Activated CD4-positive, CD25-positive, alpha-beta regulatory T cell treated with anti-CD3 and anti-CD28 coated beads, Interleukin-2, amount 50 U/mL, for 16 hours (primary cell): ENCODE data around the gene CHD6.

Experiments
- DNase-seq: peaks from one replicate; pipeline ENCODE4 v3.0.0-alpha.2; 2020; ENCODE audit warnings: low read depth, low spot score

The CHD6 gene

GRCh38 chr20:41506192-41506915 is 111.8 kb downstream of the CHD6 start:
- no peak for DNase-seq

GRCh38 chr20:41505184-41505583 is 113.0 kb downstream of the CHD6 start:
- DNase-seq, result no peak

- DNase-seq, result no peak
These were observed 116.8 kb downstream of the CHD6 start for GRCh38 chr20:41501376-41501775.

- no peak for DNase-seq
These were observed 118.0 kb downstream of the CHD6 start for GRCh38 chr20:41499961-41500725.

- DNase-seq, result no peak
These were observed 119.1 kb downstream of the CHD6 start for GRCh38 chr20:41499064-41499463.

GRCh38 chr20:41497186-41497895 is 120.8 kb downstream of the CHD6 start:
- DNase-seq, result no peak

- DNase-seq, result no peak
These were observed 123.7 kb downstream of the CHD6 start for GRCh38 chr20:41494451-41494850.

GRCh38 chr20:41483553-41483930 is 134.6 kb downstream of the CHD6 start:
- DNase-seq, result no peak

GRCh38 chr20:41482647-41483552 is 135.3 kb downstream of the CHD6 start:
- no peak for DNase-seq

DNA sequence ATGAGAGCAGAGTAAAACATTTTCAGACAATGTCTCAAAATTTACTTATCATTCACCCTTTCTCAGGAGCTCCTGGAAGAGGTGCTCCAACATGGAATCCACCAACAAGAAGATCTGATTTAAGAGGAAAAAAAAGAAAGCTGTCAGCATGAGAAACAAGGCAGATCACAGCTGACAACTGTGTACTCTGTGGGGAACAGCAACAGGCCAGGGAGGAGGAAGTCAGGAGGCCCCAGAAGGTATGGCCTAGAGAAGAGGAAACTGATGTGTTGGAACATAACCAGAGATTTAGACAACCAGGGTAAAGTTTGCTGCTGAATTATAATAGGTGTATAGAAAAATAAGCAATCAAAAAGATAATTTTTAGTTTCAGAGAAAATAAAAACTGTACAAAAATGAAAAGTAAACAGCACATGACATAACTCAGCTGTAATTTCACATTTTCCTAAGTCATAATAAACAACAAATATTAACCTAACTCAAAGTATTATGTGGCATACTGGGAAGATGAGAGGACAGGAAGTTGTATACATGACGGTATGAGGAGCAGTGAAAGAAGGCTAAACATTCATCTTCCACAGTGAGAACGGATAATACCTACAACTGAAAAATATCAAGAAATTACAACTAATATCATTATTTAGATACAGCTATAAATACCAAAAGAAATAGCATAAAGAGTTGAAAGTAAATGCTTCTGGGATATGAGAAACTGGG is 138.0 kb downstream of the CHD6 start:
- no peak for DNase-seq

GRCh38 chr20:41479113-41479512 is 139.1 kb downstream of the CHD6 start:
- DNase-seq, result no peak

- no peak for DNase-seq
These were observed 140.2 kb downstream of the CHD6 start for GRCh38 chr20:41478026-41478425.

DNA sequence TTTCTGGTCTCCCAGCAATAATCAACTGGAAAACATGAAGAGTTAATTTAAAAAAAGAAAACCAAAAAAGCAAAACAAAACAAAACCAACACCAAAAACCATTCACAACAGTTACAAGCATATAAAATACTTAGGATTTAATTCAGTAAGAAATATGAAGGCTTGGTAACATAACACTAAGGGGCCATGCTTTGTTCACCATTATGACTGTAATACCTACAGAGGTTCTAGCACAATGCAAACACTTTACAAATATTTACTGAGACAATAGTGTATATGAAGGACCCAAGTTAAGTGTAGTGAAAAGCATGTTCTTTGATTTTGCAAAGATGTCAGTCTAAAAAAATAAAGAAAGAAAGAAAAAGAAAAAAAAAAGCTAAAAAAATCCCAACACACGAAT is 141.7 kb downstream of the CHD6 start:
- no peak for DNase-seq

- DNase-seq, result no peak
These were observed 142.2 kb downstream of the CHD6 start for GRCh38 chr20:41476013-41476441.

DNA sequence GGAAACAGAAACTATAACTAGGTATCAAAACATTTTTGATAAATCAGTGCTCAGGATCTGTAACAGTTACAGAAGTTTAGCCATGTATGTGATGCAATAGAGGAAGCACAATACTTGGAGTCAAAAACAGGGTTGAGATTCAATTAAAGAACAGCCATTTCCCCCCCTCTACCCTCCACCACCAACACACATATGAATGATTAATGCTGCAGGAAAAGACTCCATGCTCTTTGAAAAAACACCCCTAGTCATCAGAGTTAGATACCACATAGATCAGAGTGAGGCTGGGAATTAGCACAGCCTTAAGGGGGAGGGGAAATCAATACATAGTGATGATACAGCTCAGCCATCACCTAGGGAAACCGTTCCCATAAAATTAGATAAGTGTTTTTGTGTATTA is 142.7 kb downstream of the CHD6 start:
- DNase-seq, result no peak

DNA sequence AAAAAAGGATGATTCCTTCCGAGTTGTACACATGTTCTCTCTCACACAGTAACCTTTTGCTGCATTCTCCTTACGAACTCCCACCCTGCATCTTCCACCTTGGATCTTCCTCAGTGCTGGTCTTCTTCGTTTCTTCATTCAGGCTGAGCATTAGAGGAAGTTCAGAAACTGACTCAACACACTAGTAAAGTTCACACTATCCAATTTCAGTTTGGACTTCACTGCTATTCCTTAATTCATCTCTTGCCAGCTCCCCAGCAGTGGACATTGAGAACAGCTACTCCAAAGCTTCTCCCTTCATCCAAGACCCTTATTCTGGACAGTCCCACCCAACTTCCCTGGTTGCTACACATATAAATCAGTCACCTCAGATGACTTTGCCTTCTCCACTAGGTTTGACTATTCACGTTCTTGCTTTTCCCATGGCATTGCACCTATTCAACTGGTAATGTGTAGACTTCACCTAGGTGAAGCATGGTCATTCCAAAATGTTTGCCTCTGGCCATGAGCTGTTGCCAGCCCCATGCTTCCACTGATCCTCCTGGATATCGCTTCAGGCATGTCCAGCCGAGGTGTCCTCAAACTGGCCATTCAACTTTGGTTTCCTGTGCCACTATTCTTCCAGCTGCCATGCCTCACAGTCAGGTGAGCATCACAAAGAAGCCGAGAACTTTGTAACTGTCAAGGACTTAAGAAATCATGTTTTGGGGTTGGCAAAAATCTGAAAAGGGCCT is 147.6 kb downstream of the CHD6 start:
- DNase-seq, result no peak

GRCh38 chr20:41469868-41470267 is 148.3 kb downstream of the CHD6 start:
- DNase-seq, result no peak

- DNase-seq, result no peak
These were observed 149.1 kb downstream of the CHD6 start for GRCh38 chr20:41468994-41469600.

- DNase-seq, result no peak
These were observed 150.5 kb downstream of the CHD6 start for GRCh38 chr20:41467690-41468089.

- no peak for DNase-seq
These were observed 151.0 kb downstream of the CHD6 start for GRCh38 chr20:41467220-41467619.
